ENCODE measurements around the gene RAB31.

The RAB31 gene

GRCh38 chr18:9788860-9789259 lies 80.8 kb downstream of the RAB31 start:
- DNase-seq (ENCODE audit: low read depth, low spot score), result no peak

- no peak for DNase-seq (ENCODE audit: low read depth, low spot score)
These were observed 82.2 kb downstream of the RAB31 start for GRCh38 chr18:9790261-9790660.

- no peak for DNase-seq (ENCODE audit: low read depth, low spot score)
These were observed 83.9 kb downstream of the RAB31 start for GRCh38 chr18:9791991-9792390.

- DNase-seq (ENCODE audit: low read depth, low spot score), result no peak
These were observed 84.6 kb downstream of the RAB31 start for GRCh38 chr18:9792565-9793245.

- no peak for DNase-seq (ENCODE audit: low read depth, low spot score)
These were observed 87.9 kb downstream of the RAB31 start for GRCh38 chr18:9796011-9796410.

- no peak for DNase-seq (ENCODE audit: low read depth, low spot score)
These were observed 88.9 kb downstream of the RAB31 start for GRCh38 chr18:9796935-9797549.

- no peak for DNase-seq (ENCODE audit: low read depth, low spot score)
These were observed 94.3 kb downstream of the RAB31 start for GRCh38 chr18:9802175-9803062.

- no peak for DNase-seq (ENCODE audit: low read depth, low spot score)
These were observed 95.1 kb downstream of the RAB31 start for GRCh38 chr18:9803063-9803697.

- no peak for DNase-seq (ENCODE audit: low read depth, low spot score)
These were observed 95.8 kb downstream of the RAB31 start for GRCh38 chr18:9803698-9804516.

GRCh38 chr18:9804517-9805104 lies 96.5 kb downstream of the RAB31 start:
- no peak for DNase-seq (ENCODE audit: low read depth, low spot score)

GRCh38 chr18:9806905-9807304 lies 98.8 kb downstream of the RAB31 start:
- no peak for DNase-seq (ENCODE audit: low read depth, low spot score)

GRCh38 chr18:9808295-9809241 lies 100.5 kb downstream of the RAB31 start:
- no peak for DNase-seq (ENCODE audit: low read depth, low spot score)

GRCh38 chr18:9809697-9810096 lies 101.6 kb downstream of the RAB31 start:
- no peak for DNase-seq (ENCODE audit: low read depth, low spot score)

- DNase-seq (ENCODE audit: low read depth, low spot score), result no peak
These were observed 102.2 kb downstream of the RAB31 start for GRCh38 chr18:9810299-9810698.

- no peak for DNase-seq (ENCODE audit: low read depth, low spot score)
These were observed 103.0 kb downstream of the RAB31 start for GRCh38 chr18:9810994-9811705.

GRCh38 chr18:9811978-9812377 lies 103.9 kb downstream of the RAB31 start:
- no peak for DNase-seq (ENCODE audit: low read depth, low spot score)

GRCh38 chr18:9814431-9814830 lies 106.3 kb downstream of the RAB31 start:
- DNase-seq (ENCODE audit: low read depth, low spot score), result peak; percentile 63

GRCh38 chr18:9817286-9817685 lies 109.2 kb downstream of the RAB31 start:
- no peak for DNase-seq (ENCODE audit: low read depth, low spot score)

Data from brain pericyte (primary cell).